H1 (cell line): ENCODE measurements around the gene PDZD2. TPM values are rescaled to one million over a fixed set of nuclear protein-coding genes. Genes with fewer than 3 reads are reported as not detected.

Source experiments
- CTCF ChIA-PET: fragments of 300-600 bp; sonication (Branson Sonifier 250); formaldehyde crosslinking; loops from one replicate; lab custom pipeline; 2021; ENCODE audit not compliant: partially characterized antibody; lab: Charles Lee
- POLR2A ChIA-PET: fragments of 300-600 bp; sonication (Branson Sonifier 250); formaldehyde crosslinking; loops from one replicate; lab custom pipeline; 2021; ENCODE audit warnings: inconsistent platforms; ENCODE audit not compliant: partially characterized antibody; lab: Charles Lee
- DNase-seq, 2 experiments: peaks; one replicate each; pipeline versions ENCODE4 v3.0.0 to v3.0.0-alpha.2; 2010 to 2022; ENCODE audit warnings: low spot score in 2 of 2, low read depth in 1 of 2, mixed read lengths in 1 of 2
- FAIRE-seq: peaks from 2 replicates; lab custom pipeline; 2011; peaks lifted over from hg19 to GRCh38; lab: Jason Lieb, UNC
- H2AFZ ChIP-seq: 2 replicates; pipeline ENCODE4 v1.8.1; 2012; ENCODE audit warnings: low read length, inconsistent platforms
- H2AK5ac ChIP-seq: 2 replicates; pipeline ENCODE4 v1.6.1; 2013; ENCODE audit warnings: low read depth, low read length
- H2BK120ac ChIP-seq: replicated peaks from 2 replicates; pipeline ENCODE3; 2013; ENCODE audit warnings: low read depth, low read length, inconsistent platforms
- H2BK12ac ChIP-seq: 2 replicates; pipeline ENCODE4 v1.6.1; 2013; ENCODE audit warnings: low read depth, low read length
- H2BK15ac ChIP-seq: 2 replicates; pipeline ENCODE4 v1.6.1; 2013; ENCODE audit warnings: low read length
- H2BK20ac ChIP-seq: 2 replicates; pipeline ENCODE4 v1.6.1; 2013; ENCODE audit warnings: low read length
- H2BK5ac ChIP-seq: 2 replicates; pipeline ENCODE4 v1.6.1; 2013; ENCODE audit warnings: low read depth, low read length
- H3K14ac ChIP-seq: 2 replicates; pipeline ENCODE4 v1.6.1; 2013; ENCODE audit warnings: inconsistent platforms; ENCODE audit not compliant: insufficient read length
- H3K18ac ChIP-seq: 2 replicates; pipeline ENCODE4 v1.6.1; 2013; ENCODE audit warnings: low read length; ENCODE audit errors: extremely low read depth
- H3K23ac ChIP-seq: 2 replicates; pipeline ENCODE4 v1.6.1; 2013; ENCODE audit warnings: inconsistent platforms; ENCODE audit not compliant: insufficient read length
- H3K23me2 ChIP-seq: 2 replicates; pipeline ENCODE4 v1.6.1; 2013; ENCODE audit warnings: low read depth, low read length
- H3K27ac ChIP-seq: 2 replicates; pipeline ENCODE4 v1.6.1; 2011; ENCODE audit warnings: low read depth, low read length, inconsistent platforms
- H3K27me3 ChIP-seq, 4 experiments: replicated peaks in 1 of 4; 1 replicate in 1 of 4; 2 replicates in 3 of 4; pipeline versions ENCODE4 v1.6.1 to v1.8.1; 2011 to 2013; ENCODE audit warnings: low read length in 3 of 4, mild to moderate bottlenecking in 3 of 4, inconsistent platforms in 2 of 4, mixed read lengths in 2 of 4, moderate library complexity in 1 of 4; ENCODE audit not compliant: control insufficient read depth in 3 of 4, insufficient read depth in 3 of 4; ENCODE audit errors: extremely low read depth in 1 of 4
- H3K36me3 ChIP-seq, 4 experiments: 2 replicates each; pipeline versions ENCODE4 v1.6.1 to v1.8.1; 2011 to 2013; ENCODE audit warnings: mild to moderate bottlenecking in 4 of 4, low read length in 3 of 4, moderate library complexity in 2 of 4, control low read depth in 1 of 4, inconsistent platforms in 1 of 4; ENCODE audit not compliant: insufficient read depth in 4 of 4, control insufficient read depth in 2 of 4
- H3K4ac ChIP-seq: replicated peaks from 2 replicates; pipeline ENCODE3; 2013; ENCODE audit warnings: low read length, low read depth, mixed read lengths, inconsistent platforms; ENCODE audit not compliant: insufficient read length
- H3K4me1 ChIP-seq, 4 experiments: replicated peaks in 1 of 4; 1 replicate in 1 of 4; 2 replicates in 3 of 4; pipeline versions ENCODE4 v1.6.1 to v1.8.1; 2011 to 2013; ENCODE audit warnings: low read length in 3 of 4, inconsistent platforms in 2 of 4, mixed read lengths in 1 of 4; ENCODE audit not compliant: insufficient read depth in 4 of 4, control insufficient read depth in 3 of 4
- H3K4me2 ChIP-seq, 2 experiments: 2 replicates each; pipeline versions ENCODE4 v1.6.1 to v1.8.1; 2011 to 2013; ENCODE audit warnings: low read depth in 2 of 2, low read length in 2 of 2, control low read depth in 1 of 2, inconsistent platforms in 1 of 2, mild to moderate bottlenecking in 1 of 2; ENCODE audit not compliant: insufficient read depth in 1 of 2
- H3K4me3 ChIP-seq, 4 experiments: fragments of 200-600, 300-600 bp in 1 of 4; sonication (generic), shearing (Covaris generic), sonication (Bioruptor Twin) in 1 of 4; 2 replicates each; pipeline versions ENCODE4 v1.5.1 to v1.8.1; 2011 to 2016; ENCODE audit warnings: low read length in 4 of 4, low read depth in 3 of 4, control low read depth in 2 of 4, inconsistent platforms in 2 of 4, mild to moderate bottlenecking in 2 of 4, mixed read lengths in 1 of 4, moderate library complexity in 1 of 4; ENCODE audit not compliant: insufficient read depth in 2 of 4; ENCODE audit errors: extremely low read depth in 1 of 4
- H3K56ac ChIP-seq: replicated peaks from 2 replicates; pipeline ENCODE3; 2013; ENCODE audit warnings: low read depth, mild to moderate bottlenecking, mixed read lengths, low read length, inconsistent platforms; ENCODE audit not compliant: insufficient read length
- H3K79me1 ChIP-seq: 2 replicates; pipeline ENCODE4 v1.6.1; 2013; ENCODE audit warnings: low read depth, low read length, control low read depth
- H3K79me2 ChIP-seq, 2 experiments: 2 replicates each; pipeline versions ENCODE4 v1.6.1 to v1.8.1; 2012 to 2013; ENCODE audit warnings: low read length in 2 of 2, mild to moderate bottlenecking in 2 of 2, inconsistent platforms in 1 of 2; ENCODE audit not compliant: insufficient read depth in 2 of 2, control insufficient read depth in 1 of 2
- H3K9ac ChIP-seq, 4 experiments: replicated peaks in 1 of 4; 1 replicate in 1 of 4; 2 replicates in 3 of 4; pipeline versions ENCODE4 v1.6.1 to v1.8.1; 2011 to 2013; ENCODE audit warnings: low read depth in 3 of 4, low read length in 3 of 4, control low read depth in 2 of 4, mild to moderate bottlenecking in 2 of 4, moderate library complexity in 2 of 4, inconsistent platforms in 1 of 4; ENCODE audit errors: extremely low read depth in 1 of 4
- H3K9me3 ChIP-seq, 2 experiments: 2 replicates each; pipeline versions ENCODE4 v1.6.1 to v1.8.1; 2012 to 2013; ENCODE audit warnings: mild to moderate bottlenecking in 2 of 2, moderate library complexity in 2 of 2, control low read depth in 1 of 2, inconsistent platforms in 1 of 2, low read depth in 1 of 2, low read length in 1 of 2, mixed read lengths in 1 of 2; ENCODE audit not compliant: insufficient read depth in 2 of 2
- H4K20me1 ChIP-seq, 2 experiments: replicated peaks in 1 of 2; 2 replicates each; pipeline versions ENCODE3 to v1.8.1; 2011 to 2013; ENCODE audit warnings: inconsistent platforms in 2 of 2, low read length in 2 of 2, mild to moderate bottlenecking in 1 of 2; ENCODE audit not compliant: insufficient read depth in 2 of 2, control insufficient read depth in 1 of 2
- H4K5ac ChIP-seq: 2 replicates; pipeline ENCODE4 v1.6.1; 2013; ENCODE audit warnings: low read length, low read depth, mixed read lengths, inconsistent platforms; ENCODE audit not compliant: insufficient read length
- H4K8ac ChIP-seq: 2 replicates; pipeline ENCODE4 v1.8.0; 2013; ENCODE audit warnings: mild to moderate bottlenecking, moderate library complexity, low read length, inconsistent platforms; ENCODE audit not compliant: insufficient read depth; ENCODE audit errors: extremely low read depth
- H4K91ac ChIP-seq: replicated peaks from 2 replicates; pipeline ENCODE3; 2013; ENCODE audit warnings: low read length, mixed read lengths, inconsistent platforms; ENCODE audit not compliant: insufficient read length
- BACH1 ChIP-seq: IDR thresholded peaks from 2 replicates; pipeline ENCODE4 v1.6.1; 2012; ENCODE audit warnings: low read length, improper control_type of control experiment
- CEBPB ChIP-seq: IDR thresholded peaks from 2 replicates; pipeline ENCODE4 v1.6.1; 2012; ENCODE audit warnings: low read depth, low read length
- CREB1 ChIP-seq: IDR thresholded peaks from 2 replicates; pipeline ENCODE4 v1.6.1; 2012; ENCODE audit warnings: inconsistent platforms
- FOSL1 ChIP-seq: IDR thresholded peaks from 2 replicates; pipeline ENCODE4 v1.6.1; 2011; ENCODE audit warnings: mild to moderate bottlenecking, low read depth, low read length, moderate library complexity; ENCODE audit not compliant: insufficient read depth
- KDM4A ChIP-seq: IDR thresholded peaks from one replicate; pipeline ENCODE4 v1.7.1; 2012; ENCODE audit warnings: low read depth, mild to moderate bottlenecking, moderate library complexity, low read length, inconsistent platforms; ENCODE audit not compliant: severe bottlenecking
- KDM5A ChIP-seq: fragments of 200-600 bp; IDR thresholded peaks from 2 replicates; pipeline ENCODE4 v1.7.1; 2012; ENCODE audit warnings: mild to moderate bottlenecking, low read length, inconsistent platforms, mixed read lengths
- RBBP5 ChIP-seq: IDR thresholded peaks from 2 replicates; pipeline ENCODE4 v1.7.1; 2012; ENCODE audit warnings: low read depth, mild to moderate bottlenecking, inconsistent platforms, low read length, moderate library complexity, borderline replicate concordance
- SP2 ChIP-seq: IDR thresholded peaks from 2 replicates; pipeline ENCODE4 v1.6.1; 2012; ENCODE audit warnings: mild to moderate bottlenecking, low read length, inconsistent platforms
- TBP ChIP-seq: IDR thresholded peaks from 2 replicates; pipeline ENCODE4 v1.6.1; 2011; ENCODE audit warnings: low read depth, low read length, improper control_type of control experiment
- WGBS, 2 experiments: shearing (Covaris generic) in 1 of 2; methylation state at CpG; one replicate each; pipeline versions ENCODE4 v1.1.6 to v1.1.7; 2013 to 2015; ENCODE audit warnings: low lambda C conversion rate in 2 of 2, mixed read lengths in 2 of 2, inconsistent platforms in 1 of 2, low coverage in 1 of 2, missing lambda C conversion rate in 1 of 2; ENCODE audit not compliant: insufficient replicate concordance in 2 of 2, insufficient coverage in 1 of 2, insufficient read length in 1 of 2; ENCODE audit errors: extremely low coverage in 1 of 2, missing lambda C conversion rate in 1 of 2; 5-methylcytosine and 5-hydroxymethylcytosine counted together
- polyA plus RNA-seq, 7 experiments: library from polyadenylated mRNA; depleted of rRNA in 3 of 7; stranded (reverse) in 5 of 7; unstranded in 2 of 7; fragments of >200 nt in 5 of 7; fragments of 200-250 nt in 2 of 7; gene quantifications; 1 replicate in 5 of 7; 2 replicates in 1 of 7; 4 replicates in 1 of 7; pipeline versions ENCODE4 v1.2.1 to v1.2.3, GENCODE V29; 2011 to 2013; ENCODE audit warnings: missing spikeins in 2 of 7, mixed read lengths in 2 of 7
- total RNA-seq: library from RNA; stranded (reverse); fragmentation: NEBNext Ultra II Directional; extraction: Animal tissue kit (Norgen Biotek cat#: 25700); gene quantifications from 2 replicates; pipeline ENCODE4 v1.2.1, GENCODE V29; 2021
- TF ChIP-seq, protein P1 (sequence below): IDR thresholded peaks from 2 replicates; pipeline ENCODE4 v1.6.1; 2011; ENCODE audit warnings: low read depth, mild to moderate bottlenecking, low read length; ENCODE audit not compliant: insufficient read depth
- TF ChIP-seq, protein P2 (sequence below): IDR thresholded peaks from 2 replicates; pipeline ENCODE4 v1.6.1; 2011; ENCODE audit warnings: low read length, improper control_type of control experiment
- TF ChIP-seq, protein P3 (sequence below): IDR thresholded peaks from 2 replicates; pipeline ENCODE4 v1.6.1; 2012; ENCODE audit warnings: low read length, inconsistent platforms

PDZD2 gene
- total and polyA plus RNA-seq, 2 of the 8 experiments (the other 6 are each of a cell fraction or from before 2014, with no cell fraction given), result 1.2 to 6.8 TPM

DNA sequence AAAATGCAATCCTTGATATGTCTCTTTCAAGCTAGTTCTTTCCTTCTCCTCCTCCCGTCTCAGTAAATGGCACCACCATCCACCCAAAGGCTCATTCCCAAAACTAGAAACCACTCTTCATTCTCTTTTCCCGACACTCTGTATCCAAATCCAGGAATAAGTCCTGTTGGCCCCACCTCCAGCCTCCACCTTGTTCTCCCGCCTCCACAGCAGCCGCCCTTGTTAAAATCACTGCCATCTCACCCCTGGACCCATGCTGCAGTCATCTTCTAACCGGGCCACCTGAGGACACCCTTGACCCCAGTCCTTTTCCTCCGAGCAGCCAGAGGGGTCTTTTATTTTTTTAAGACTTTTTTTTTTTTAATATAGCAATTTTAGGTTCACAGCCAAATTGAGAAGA, 9.4 kb downstream of the PDZD2 start:
- Histone ChIP-seq H3K23me2 (no peaks in the 10 kb centered on the region), H3K9me3 (no peaks in the 10 kb centered on the region), H3K79me2 (no peaks in the 10 kb centered on the region), H3K27me3 (no peaks in the 10 kb centered on the region), H4K20me1 (no peaks in the 10 kb centered on the region), H2AFZ (no peak overlapping the region), H4K91ac (no peak overlapping the region), H2BK12ac (no peak overlapping the region), H3K4me2 (no peak overlapping the region), H2BK20ac (no peak overlapping the region), H3K79me1 (no peaks in the 10 kb centered on the region), H3K9ac (no peak overlapping the region), H2AK5ac (no peak overlapping the region), H3K56ac (no peak overlapping the region), H2BK15ac (no peak overlapping the region), H3K4me3 (no peak overlapping the region), H4K5ac (no peak overlapping the region), H2BK5ac (no peak overlapping the region), H3K4me1 (no peaks in the 10 kb centered on the region; a peak in 1 of 7 replicates), H4K8ac (no peak overlapping the region), H3K18ac (no peak overlapping the region), H3K4ac (no peak overlapping the region), H3K23ac (no peak overlapping the region), H3K27ac (no peak overlapping the region), H3K14ac (no peak overlapping the region), H2BK120ac (no peak overlapping the region), H3K36me3 (no peaks in the 10 kb centered on the region; a peak in 1 of 8 replicates)
- 95% methylated on average over 6 of the region's 6 CpGs; no CpG with 5 or more reads in 1 of the 2 experiments for WGBS, 2 experiments
- FAIRE-seq, result no peak
- ChIA-PET POLR2A (no interaction called here), CTCF (interaction anchor here (2.5 kb wide), 1 partner anchor 10 kb away, joined by 12 read pairs; the partner anchor contains the start of gene PDZD2)
- no peak for DNase-seq
- TF ChIP-seq RBBP5 (no peak), SP2 (no peak), BACH1 (no peak), TBP (no peak), KDM4A (no peak), FOSL1 (no peak), CREB1 (no peak), CEBPB (no peak), KDM5A (no peak)
- TF ChIP-seq, protein P1, sequence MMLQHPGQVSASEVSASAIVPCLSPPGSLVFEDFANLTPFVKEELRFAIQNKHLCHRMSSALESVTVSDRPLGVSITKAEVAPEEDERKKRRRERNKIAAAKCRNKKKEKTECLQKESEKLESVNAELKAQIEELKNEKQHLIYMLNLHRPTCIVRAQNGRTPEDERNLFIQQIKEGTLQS, result no peak
- TF ChIP-seq, protein P2, sequence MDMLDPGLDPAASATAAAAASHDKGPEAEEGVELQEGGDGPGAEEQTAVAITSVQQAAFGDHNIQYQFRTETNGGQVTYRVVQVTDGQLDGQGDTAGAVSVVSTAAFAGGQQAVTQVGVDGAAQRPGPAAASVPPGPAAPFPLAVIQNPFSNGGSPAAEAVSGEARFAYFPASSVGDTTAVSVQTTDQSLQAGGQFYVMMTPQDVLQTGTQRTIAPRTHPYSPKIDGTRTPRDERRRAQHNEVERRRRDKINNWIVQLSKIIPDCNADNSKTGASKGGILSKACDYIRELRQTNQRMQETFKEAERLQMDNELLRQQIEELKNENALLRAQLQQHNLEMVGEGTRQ, result no peak
- TF ChIP-seq, protein P3, sequence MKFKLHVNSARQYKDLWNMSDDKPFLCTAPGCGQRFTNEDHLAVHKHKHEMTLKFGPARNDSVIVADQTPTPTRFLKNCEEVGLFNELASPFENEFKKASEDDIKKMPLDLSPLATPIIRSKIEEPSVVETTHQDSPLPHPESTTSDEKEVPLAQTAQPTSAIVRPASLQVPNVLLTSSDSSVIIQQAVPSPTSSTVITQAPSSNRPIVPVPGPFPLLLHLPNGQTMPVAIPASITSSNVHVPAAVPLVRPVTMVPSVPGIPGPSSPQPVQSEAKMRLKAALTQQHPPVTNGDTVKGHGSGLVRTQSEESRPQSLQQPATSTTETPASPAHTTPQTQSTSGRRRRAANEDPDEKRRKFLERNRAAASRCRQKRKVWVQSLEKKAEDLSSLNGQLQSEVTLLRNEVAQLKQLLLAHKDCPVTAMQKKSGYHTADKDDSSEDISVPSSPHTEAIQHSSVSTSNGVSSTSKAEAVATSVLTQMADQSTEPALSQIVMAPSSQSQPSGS, result no peak
